Fibroblast of skin of scalp (primary cell): ENCODE data around the gene SPN.
"Not testable (repeated sequence)": the region's sequence is repeated elsewhere in the genome, so short reads cannot be mapped to it uniquely, and the experiment has no call there.

Experiments used
- DNase-seq: peaks from one replicate; pipeline ENCODE4 v3.0.0-alpha.2; 2013

Gene SPN

DNA sequence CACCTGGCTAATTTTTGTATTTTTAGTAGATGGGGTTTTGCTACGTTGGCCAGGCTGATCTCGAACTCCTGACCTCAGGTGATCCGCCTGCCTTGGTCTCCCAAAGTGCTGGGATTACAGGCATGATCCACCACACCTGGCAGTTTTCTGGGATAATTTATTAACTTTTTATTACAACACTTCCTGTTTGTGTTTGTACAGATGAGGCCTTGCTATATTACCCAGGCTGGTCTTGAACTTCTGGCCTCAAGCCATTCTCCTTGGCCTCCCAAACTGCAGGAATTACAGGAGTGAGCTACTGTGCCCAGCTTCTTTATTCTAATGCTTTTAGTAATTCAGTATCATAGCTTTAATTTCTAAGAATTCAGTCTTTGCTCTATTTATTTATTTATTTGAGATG lies 16.1 kb upstream of the SPN start:
- no peak for DNase-seq

- no peak for DNase-seq
These were observed 13.2 kb upstream of the SPN start for GRCh38 chr16:29649588-29650494.

DNA sequence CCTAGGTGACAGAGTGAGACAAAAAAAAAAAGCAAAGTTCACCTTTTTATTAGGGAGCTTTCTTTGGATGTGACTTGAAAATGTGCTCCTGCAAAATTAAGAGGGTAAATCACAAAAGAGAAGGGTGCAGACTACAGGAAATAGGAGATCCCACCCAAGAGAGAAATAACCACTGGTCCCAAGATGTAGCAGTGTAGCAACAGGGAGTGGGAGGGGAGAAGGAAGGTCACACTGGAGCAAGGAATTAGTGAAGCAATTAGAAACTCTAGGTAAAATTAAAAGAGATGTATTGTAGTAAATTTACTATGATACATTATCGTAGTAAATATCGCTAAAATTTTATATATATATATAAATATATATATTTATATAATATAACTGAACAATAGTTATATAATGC lies 12.3 kb upstream of the SPN start:
- no peak for DNase-seq

DNA sequence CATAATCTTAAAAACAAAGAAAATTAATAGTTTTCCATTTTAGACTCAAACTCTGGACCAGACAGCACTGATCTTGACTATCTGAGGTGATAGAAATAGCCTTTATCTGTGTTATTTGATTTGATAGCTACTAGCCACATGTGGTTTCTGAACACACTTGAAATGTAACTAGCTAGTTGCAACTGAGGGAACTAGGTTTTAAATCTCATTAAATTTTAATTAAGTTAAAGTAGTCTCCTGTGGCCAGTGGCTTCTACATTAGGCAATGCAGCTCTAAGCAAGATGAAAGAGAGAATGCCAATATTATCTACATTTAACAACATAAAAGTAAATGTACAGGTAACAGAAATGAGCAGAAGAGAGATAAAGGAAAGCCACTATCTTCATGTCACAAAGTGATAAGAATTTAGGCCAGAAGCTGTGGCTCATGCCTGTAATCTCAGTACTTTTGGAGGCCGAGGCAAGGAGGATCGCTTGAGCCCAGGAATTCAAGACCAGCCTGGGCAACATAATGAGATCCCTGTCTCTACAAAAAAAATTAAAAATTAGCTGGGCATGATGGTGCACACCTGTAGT lies 11.2 kb upstream of the SPN start:
- DNase-seq = no peak

DNA sequence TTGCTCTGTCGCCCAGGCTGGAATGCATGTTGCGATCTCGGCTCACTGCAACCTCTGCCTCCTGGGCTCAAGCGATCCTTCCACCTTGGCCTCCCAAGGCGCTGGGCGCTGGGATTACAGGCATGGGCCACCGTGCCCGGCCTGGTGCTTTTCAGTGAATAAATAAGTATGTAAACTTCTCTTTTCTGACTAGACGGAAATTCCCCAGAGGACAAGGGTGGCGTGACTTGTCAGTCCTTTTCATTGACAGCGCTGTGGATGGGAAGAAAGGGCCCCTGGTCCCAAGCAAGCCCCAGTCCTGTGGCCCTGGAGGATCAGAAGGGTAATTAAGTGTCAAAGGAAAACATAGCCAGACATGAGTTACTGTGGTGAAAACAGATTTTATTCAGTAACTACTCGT lies 9.6 kb upstream of the SPN start:
- DNase-seq = no peak

DNA sequence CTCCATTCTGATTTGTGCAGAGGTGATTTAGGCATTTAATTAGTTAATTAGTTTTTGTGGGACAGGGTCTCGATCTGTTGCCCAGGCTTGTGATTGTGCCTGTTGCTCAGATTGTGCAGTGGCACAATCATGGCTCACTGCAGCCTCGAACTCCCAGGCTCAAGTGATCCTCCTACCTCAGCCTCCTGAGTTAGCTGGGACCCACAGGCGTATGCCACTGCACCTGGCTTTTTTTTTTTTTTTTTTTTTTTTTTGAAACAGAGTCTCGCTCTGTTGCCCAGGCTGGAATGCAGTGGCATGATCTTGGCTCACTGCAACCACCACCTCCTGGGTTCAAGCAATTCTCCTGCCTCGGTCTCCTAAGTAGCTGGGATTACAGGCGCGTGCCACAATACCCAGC lies 9.2 kb upstream of the SPN start:
- DNase-seq = not testable (repeated sequence)

DNA sequence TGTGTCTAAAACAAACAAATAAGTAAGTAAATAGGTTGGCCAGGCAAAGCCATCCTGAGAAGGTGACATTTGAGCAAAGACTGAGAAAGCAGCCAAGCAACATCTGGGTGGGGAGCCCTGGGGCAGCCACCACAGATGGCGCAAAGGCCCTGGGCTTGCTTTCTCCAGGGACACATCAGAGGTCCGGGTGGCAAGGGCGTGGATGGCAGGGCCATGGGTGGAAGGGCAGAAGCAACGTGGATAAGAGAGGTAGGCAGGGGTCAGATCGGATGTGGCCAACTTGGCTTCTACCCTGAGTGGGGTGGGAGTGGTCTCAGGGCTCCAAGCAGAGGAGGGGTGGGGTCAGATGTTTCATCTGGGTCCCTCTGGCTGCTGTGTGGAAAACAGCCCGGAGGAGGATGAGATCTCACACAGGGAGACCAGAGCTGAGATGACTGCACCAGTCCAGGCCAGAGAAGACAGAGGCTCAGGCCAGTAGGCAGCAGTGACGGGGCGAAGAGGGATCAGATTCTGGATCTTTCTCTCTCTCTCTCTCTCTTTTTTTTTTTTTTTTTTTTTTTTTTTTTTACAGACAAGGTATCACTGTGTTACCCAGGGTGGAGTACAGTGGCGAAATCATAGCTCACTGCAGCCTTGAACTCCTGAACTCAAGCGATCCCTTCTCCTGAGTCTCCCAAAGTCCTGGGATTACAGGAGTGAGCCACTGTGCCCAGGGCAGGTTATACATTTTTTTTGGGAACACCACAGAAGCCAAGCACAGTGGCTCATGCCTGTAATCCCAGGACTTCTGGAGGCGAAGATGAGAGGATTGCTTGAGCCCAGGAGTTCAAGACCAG lies 6.1 kb upstream of the SPN start:
- DNase-seq = no peak

DNA sequence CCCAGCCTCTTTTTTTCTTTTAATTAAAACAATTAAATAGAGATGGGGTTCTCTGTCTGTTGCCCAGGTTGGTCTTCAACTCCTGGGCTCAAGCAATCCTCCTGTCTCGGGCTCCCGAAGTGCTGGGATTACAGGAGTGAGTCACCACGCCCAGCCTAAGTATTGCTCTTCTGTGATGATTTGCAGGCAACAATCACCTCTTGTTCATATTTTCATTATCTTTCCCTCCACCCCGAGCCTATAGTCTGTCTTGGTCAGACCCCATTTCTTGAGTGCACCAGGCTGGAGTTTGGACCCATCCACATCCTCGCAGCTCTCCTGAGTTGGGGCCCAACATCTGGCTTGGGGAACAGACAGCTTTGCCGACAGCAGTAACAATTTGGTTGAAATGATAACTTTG lies 4.3 kb upstream of the SPN start:
- DNase-seq = no peak

DNA sequence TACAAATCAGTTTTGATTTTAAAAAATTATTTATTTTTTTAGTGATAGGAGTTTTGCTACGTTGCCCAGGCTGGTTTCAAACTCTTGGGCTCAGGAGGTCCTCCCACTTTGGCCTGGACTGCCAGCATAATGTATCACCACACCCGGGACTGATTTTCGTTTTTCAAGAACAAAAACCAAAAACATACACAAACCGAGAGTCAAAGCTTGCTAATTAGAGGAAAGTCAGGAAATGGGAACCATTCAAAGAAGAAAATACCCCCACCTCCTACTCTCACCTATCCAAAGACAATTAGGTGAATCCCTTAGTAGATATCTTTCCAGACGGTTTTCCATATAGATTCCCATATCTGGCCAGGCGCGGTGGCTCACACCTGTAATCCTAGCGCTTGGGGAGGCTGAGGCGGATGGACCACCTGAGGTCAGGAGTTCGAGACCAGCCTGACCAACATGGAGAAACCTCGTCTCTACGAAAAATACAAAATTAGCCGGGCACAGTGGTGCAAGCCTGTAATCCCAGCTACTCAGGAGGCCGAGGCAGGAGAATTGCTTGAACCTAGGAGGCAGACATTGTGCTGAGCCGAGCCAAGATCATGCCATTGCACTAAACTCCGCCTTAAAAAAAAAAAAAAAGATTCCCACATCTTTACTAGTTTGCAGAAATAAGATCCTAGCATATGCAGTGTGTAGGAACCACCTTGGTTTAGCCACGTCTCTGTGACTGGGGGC lies 883 bp upstream of the SPN start:
- DNase-seq = no peak

- DNase-seq = no peak
These were observed 375 bp upstream of the SPN start for GRCh38 chr16:29662729-29663015.

GRCh38 chr16:29663807-29664090 lies 702 bp downstream of the SPN start:
- no peak for DNase-seq

- DNase-seq = no peak
These were observed 1.3 kb downstream of the SPN start for GRCh38 chr16:29664091-29664921.

DNA sequence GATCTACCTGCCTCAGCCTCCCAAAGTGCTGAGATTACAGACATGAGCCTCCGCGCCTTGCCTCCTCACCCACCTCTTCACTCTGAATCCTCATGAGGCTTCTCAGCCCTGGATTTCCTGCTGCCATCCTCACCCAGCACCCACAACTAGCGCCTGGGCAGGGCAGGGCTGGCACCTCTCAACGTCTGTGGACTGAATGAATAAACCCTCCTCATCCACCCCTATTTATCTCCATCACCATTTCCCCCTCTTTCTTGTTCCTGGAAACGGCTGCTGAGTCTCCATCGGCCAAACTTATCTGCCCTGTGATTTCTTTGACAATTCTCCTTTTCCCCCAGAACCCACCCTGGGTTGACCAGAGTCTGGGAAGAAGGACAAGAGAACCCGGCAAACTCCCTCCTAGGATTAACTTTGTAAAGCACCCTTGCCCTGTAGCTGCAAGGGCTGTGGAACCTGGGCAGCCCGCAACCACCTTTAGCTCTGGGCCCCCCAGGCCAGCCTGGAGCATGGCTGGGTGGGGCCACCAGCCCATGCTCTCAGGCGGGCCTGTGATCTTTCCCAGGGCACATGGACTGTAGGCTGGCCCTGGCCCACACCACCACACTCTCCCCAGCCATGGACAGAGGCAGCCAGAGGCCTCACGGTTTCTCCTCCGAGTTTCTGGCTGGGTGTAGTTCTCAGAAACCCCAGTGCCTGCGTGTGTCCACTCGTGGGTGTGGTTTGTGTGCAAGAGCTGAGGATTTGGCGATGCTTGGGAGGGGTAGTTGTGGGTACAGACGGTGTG lies 2.4 kb downstream of the SPN start:
- DNase-seq = no peak

DNA sequence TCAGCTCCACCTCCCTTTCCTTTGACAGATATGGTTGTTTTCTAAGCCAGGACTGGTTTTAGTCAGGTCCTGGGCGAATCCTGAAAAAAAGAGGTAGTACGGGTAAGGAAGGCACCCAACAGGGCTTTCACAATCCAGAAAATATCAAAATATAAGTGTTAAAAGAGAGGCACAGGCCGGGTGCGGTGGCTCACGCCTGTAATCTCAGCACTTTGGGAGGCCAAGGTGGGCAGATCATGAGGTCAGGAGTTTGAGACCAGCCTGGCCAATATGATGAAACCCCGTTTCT lies 4.2 kb downstream of the SPN start:
- not testable (repeated sequence) for DNase-seq

DNA sequence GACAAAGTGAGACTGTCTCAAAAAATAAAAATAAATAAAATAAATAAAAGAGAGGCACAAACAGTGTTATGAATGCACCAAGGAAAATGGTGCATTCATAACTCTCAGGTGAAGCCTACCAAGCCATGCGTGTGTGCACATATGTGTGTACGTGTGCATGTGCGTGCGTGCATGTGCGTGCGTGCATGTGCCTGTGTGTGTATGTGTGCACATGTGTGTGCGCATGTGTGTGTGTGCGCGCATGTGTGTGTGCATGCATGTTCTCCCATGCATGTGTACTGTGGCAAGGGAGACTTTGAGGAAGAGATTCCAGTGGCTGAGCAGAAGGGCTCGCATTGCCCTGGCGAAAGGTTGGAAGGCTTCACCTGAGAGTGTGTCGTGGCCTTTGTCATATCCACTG lies 4.7 kb downstream of the SPN start:
- no peak for DNase-seq

- DNase-seq = no peak
These were observed 5.2 kb downstream of the SPN start for GRCh38 chr16:29668267-29668666.

- no peak for DNase-seq
These were observed 10.5 kb downstream of the SPN start for GRCh38 chr16:29673501-29673900.

DNA sequence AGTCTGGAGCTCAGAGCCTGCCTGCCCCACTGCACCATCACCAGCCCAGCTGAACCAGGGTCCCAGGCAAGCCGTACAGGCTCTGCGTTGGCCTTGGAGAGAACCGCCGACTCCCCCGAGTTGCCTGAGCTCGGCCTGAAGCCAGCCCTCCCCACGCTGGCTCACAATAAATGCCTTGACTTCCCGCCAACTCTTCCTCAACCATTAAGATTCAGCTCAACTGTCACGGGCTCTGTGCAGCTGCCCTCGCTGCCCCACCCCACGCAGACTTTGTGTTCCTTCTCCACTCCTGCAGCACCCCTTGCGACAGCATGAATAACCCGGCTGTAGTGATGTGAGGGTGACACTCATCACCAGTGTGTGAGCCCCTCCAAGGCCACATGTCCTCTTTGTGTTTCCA lies 11.1 kb downstream of the SPN start:
- DNase-seq = no peak

DNA sequence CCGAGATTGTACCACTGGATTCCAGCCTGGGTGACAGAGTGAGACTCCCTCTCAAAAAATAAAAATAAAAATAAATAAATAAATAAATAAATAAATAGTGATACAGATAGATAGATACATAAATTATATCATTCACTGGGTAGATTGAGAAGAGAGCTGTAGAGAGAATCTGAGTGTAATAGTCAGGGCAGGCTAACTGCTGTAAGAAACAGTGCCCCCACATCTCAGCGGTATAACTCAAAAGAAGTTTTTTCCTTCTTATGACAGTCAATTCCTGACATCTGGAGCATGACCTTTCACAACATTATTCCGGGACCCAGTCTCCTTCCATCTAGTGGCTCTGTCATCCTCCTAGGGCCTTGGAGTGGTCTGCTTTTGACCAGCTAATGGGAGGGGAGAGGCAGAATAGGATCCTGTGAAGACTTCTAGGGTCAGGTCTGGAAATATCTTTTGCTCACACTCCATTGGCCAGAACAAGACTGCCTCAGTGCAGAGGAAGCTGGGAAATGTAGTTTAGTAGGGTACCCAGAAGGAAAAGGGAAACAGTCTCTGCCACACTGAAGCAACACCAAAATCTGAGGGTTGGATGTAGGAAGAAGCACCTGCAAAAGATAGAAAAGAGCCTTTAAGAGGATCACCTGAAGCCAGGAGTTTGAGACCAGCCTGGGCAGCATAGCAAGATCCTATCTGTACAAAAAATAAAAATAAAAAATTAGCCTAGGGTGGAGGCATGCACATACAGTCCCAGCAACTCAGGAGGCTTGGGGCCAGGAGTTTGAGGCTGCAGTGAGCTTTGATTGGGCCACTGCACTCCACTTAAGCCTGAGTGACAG lies 13.0 kb downstream of the SPN start:
- DNase-seq = peak; percentile 20

- no peak for DNase-seq
These were observed 14.1 kb downstream of the SPN start for GRCh38 chr16:29676989-29677785.
